GM12878 (cell line): ENCODE measurements around the gene SCN8A. TPM values are rescaled to one million over a fixed set of nuclear protein-coding genes. Genes with fewer than 3 reads are reported as not detected.

Experiments used
- ATAC-seq: fragments of 200-7000 bp; cut with Tn5 transposase; 3 replicates; pipeline ENCODE4 v1.9.1; 2020; ENCODE audit warnings: mild to moderate bottlenecking, moderate library complexity
- BruUV-seq: library from RNA; stranded (reverse); fragments of 400-500 nt; replicated peaks from 2 replicates; lab custom pipeline; 2021; lab: Mats Ljungman, UMichigan
- CTCF ChIA-PET: fragments of 300-600 bp; sonication (Branson Sonifier 250); formaldehyde crosslinking; extraction: SDS; loops from one replicate; lab custom pipeline; 2021; ENCODE audit warnings: inconsistent platforms; lab: Yijun Ruan, JAX
- POLR2A ChIA-PET: fragments of 350-600 bp; formaldehyde crosslinking; extraction: SDS; loops from one replicate; lab custom pipeline; 2021; ENCODE audit warnings: inconsistent platforms; lab: Charles Lee
- RAD21 ChIA-PET: fragments of 300-600 bp; sonication (Branson Sonifier 250); formaldehyde crosslinking; loops from one replicate; lab custom pipeline; 2023; ENCODE audit warnings: antibody characterized with exemption; ENCODE audit not compliant: unreplicated experiment; lab: Charles Lee
- SMC1A ChIA-PET: fragments of 300-600 bp; sonication (Branson Sonifier 250); formaldehyde crosslinking; loops from one replicate; lab custom pipeline; 2023; ENCODE audit not compliant: unreplicated experiment, uncharacterized antibody; lab: Charles Lee
- DNase-seq: peaks from one replicate; pipeline ENCODE4 v3.0.0-alpha.2; 2011; ENCODE audit warnings: low read depth, low spot score
- FAIRE-seq: peaks from 3 replicates; lab custom pipeline; 2011; peaks lifted over from hg19 to GRCh38; lab: Jason Lieb, UNC
- H2AFZ ChIP-seq: 2 replicates; pipeline ENCODE4 v1.6.0; 2011; ENCODE audit warnings: low read depth, low read length, control low read depth; ENCODE audit not compliant: control insufficient read depth
- H3K27ac ChIP-seq: 2 replicates; pipeline ENCODE4 v1.5.1; 2011; ENCODE audit warnings: control low read depth; ENCODE audit not compliant: control insufficient read depth, insufficient read depth
- H3K27me3 ChIP-seq, 2 experiments: replicated peaks in 1 of 2; 2 replicates each; pipeline versions ENCODE4 v1.6.0 to v1.6.1; 2011; ENCODE audit warnings: low read length in 1 of 2; ENCODE audit not compliant: control insufficient read depth in 2 of 2, insufficient read depth in 2 of 2
- H3K36me3 ChIP-seq, 2 experiments: 2 replicates each; pipeline ENCODE4 v1.5.1; 2011; ENCODE audit warnings: low read length in 1 of 2; ENCODE audit not compliant: control insufficient read depth in 2 of 2, insufficient read depth in 2 of 2
- H3K4me1 ChIP-seq: 2 replicates; pipeline ENCODE4 v1.6.1; 2011; ENCODE audit warnings: mild to moderate bottlenecking, low read length, moderate library complexity, mixed read lengths; ENCODE audit not compliant: control insufficient read depth, insufficient read depth
- H3K4me2 ChIP-seq: 2 replicates; pipeline ENCODE4 v1.6.0; 2011; ENCODE audit warnings: control low read depth; ENCODE audit not compliant: control insufficient read depth, insufficient read depth
- H3K4me3 ChIP-seq: fragments of 200-600 bp; sonication (generic); 2 replicates; pipeline ENCODE4 v1.5.1; 2016
- H3K79me2 ChIP-seq: 2 replicates; pipeline ENCODE4 v1.6.0; 2011; ENCODE audit warnings: low read length; ENCODE audit not compliant: control insufficient read depth, insufficient read depth
- H3K9ac ChIP-seq: 2 replicates; pipeline ENCODE4 v1.8.0; 2011; ENCODE audit warnings: low read length, control low read depth, mixed read lengths; ENCODE audit not compliant: control insufficient read depth, insufficient read depth
- H3K9me3 ChIP-seq: replicated peaks from 3 replicates; pipeline ENCODE4 v1.5.1; 2011; ENCODE audit warnings: mild to moderate bottlenecking, low read length; ENCODE audit not compliant: control insufficient read depth, insufficient read depth
- H4K20me1 ChIP-seq: 2 replicates; pipeline ENCODE4 v1.6.0; 2011; ENCODE audit not compliant: control insufficient read depth, insufficient read depth
- ATF3 ChIP-seq: IDR thresholded peaks from 2 replicates; pipeline ENCODE4 v1.6.1; 2011; ENCODE audit warnings: low read depth, mild to moderate bottlenecking, low read length, moderate library complexity, borderline replicate concordance; ENCODE audit errors: extremely low read depth
- BHLHE40 ChIP-seq, 2 experiments: fragments of 450-650 bp in 1 of 2; IDR thresholded peaks; 2 replicates each; pipeline ENCODE4 v1.6.1; 2011 to 2017; ENCODE audit warnings: low read depth in 2 of 2, borderline replicate concordance in 1 of 2, improper control_type of control experiment in 1 of 2, low read length in 1 of 2, mild to moderate bottlenecking in 1 of 2
- CEBPZ ChIP-seq: fragments of 150-350 bp; IDR thresholded peaks from 2 replicates; pipeline ENCODE4 v1.6.1; 2016; ENCODE audit warnings: low read depth, low read length
- IKZF2 ChIP-seq, 2 experiments: fragments of 450-650 bp; IDR thresholded peaks; 2 replicates each; pipeline ENCODE4 v1.6.1; 2017; ENCODE audit warnings: mild to moderate bottlenecking in 2 of 2, moderate library complexity in 2 of 2
- NBN ChIP-seq: fragments of 450-650 bp; IDR thresholded peaks from 2 replicates; pipeline ENCODE4 v1.6.1; 2016
- PAX5 ChIP-seq: IDR thresholded peaks from 2 replicates; pipeline ENCODE4 v1.6.1; 2011; ENCODE audit warnings: low read depth, low read length, borderline replicate concordance
- POLR2AphosphoS5 ChIP-seq: IDR thresholded peaks from 2 replicates; pipeline ENCODE4 v1.6.1; 2011; ENCODE audit warnings: mild to moderate bottlenecking, low read length, inconsistent platforms
- RUNX3 ChIP-seq: IDR thresholded peaks from 2 replicates; pipeline ENCODE4 v1.6.1; 2012; ENCODE audit warnings: low read length, inconsistent platforms
- SMAD1 ChIP-seq: fragments of 450-650 bp; IDR thresholded peaks from 2 replicates; pipeline ENCODE4 v1.6.1; 2018; ENCODE audit warnings: mild to moderate bottlenecking, low read depth; ENCODE audit not compliant: partially characterized antibody
- SP1 ChIP-seq: IDR thresholded peaks from one replicate; pipeline ENCODE4 v1.6.1; 2011; ENCODE audit warnings: low read depth, low read length
- SREBF1 ChIP-seq: IDR thresholded peaks from 2 replicates; pipeline ENCODE4 v1.6.1; 2012; ENCODE audit warnings: mild to moderate bottlenecking, low read length
- TAF1 ChIP-seq: IDR thresholded peaks from 2 replicates; pipeline ENCODE4 v1.6.1; 2011; ENCODE audit warnings: mild to moderate bottlenecking, low read depth, low read length, borderline replicate concordance
- WGBS: methylation state at CpG from one replicate; pipeline ENCODE4 v1.1.6; 2016; ENCODE audit warnings: low lambda C conversion rate; ENCODE audit not compliant: insufficient replicate concordance, insufficient coverage; ENCODE audit errors: missing lambda C conversion rate; 5-methylcytosine and 5-hydroxymethylcytosine counted together
- in situ Hi-C: fragments of 300-500 bp; cut with MboI; formaldehyde crosslinking; loops from 9 replicates; pipeline ENCODE4 v1.14.3; 2018; ENCODE audit warnings: mixed read lengths
- intact Hi-C: fragments of 100-400 bp; cut with micrococcal nuclease; formaldehyde crosslinking; loops from one replicate; pipeline ENCODE4 v1.14.2; 2022; ENCODE audit not compliant: unreplicated experiment
- polyA plus RNA-seq, 11 experiments: library from polyadenylated mRNA; depleted of rRNA in 4 of 11; unstranded in 6 of 11; stranded (reverse) in 5 of 11; fragments of >200 nt; fragmentation: Nextera tagmentation in 4 of 11; fragmentation: Illumina TruSeq in 1 of 11; extraction: Ambion mirVana in 4 of 11; extraction: Trizol in 1 of 11; gene quantifications; 1 replicate in 1 of 11; 2 replicates in 10 of 11; pipeline versions ENCODE4 v1.2.1 to v1.2.3, GENCODE V29; 2011 to 2016; ENCODE audit warnings: inconsistent platforms in 2 of 11, missing spikeins in 2 of 11, low read depth in 1 of 11
- total RNA-seq, 4 experiments: library from RNA; depleted of rRNA in 3 of 4; stranded (reverse); fragments of >200 nt in 3 of 4; fragmentation: Illumina TruSeq in 1 of 4; extraction: Trizol in 1 of 4; gene quantifications; 2 replicates each; pipeline versions ENCODE4 v1.2.1 to v1.2.3, GENCODE V29; 2013 to 2021
- TF ChIP-seq, protein P1 (sequence below): fragments of 450-650 bp; IDR thresholded peaks from 2 replicates; pipeline ENCODE4 v1.6.1; 2017; ENCODE audit warnings: mild to moderate bottlenecking, moderate library complexity
- TF ChIP-seq, protein P2 (sequence below): fragments of 450-650 bp; IDR thresholded peaks from 2 replicates; pipeline ENCODE4 v1.6.1; 2016; ENCODE audit warnings: mild to moderate bottlenecking
- TF ChIP-seq, protein P3 (sequence below): IDR thresholded peaks from 2 replicates; pipeline ENCODE4 v1.6.1; 2011; ENCODE audit warnings: low read depth, low read length, improper control_type of control experiment, borderline replicate concordance

SCN8A gene
- total and polyA plus RNA-seq, 10 of the 15 experiments (the other 5 are each of a cell fraction or from before 2014, with no cell fraction given) = 0.02 to 0.23 (median 0.06) TPM; not detected in 2

GRCh38 chr12:51630986-51631385 lies 40.0 kb downstream of the SCN8A start:
- no TSS peak for BruUV-seq
- ChIA-PET SMC1A (no interaction called here), RAD21 (no interaction called here), POLR2A (no interaction called here), CTCF (no interaction called here)
- intact Hi-C loops = no loop called here
- DNase-seq (no peak), FAIRE-seq (no peak), ATAC-seq (no peak)
- no peaks in the 10 kb centered on the region for H4K20me1 ChIP-seq
- H3K9ac ChIP-seq = no peak overlapping the region
- H3K4me2 ChIP-seq = no peak overlapping the region
- H2AFZ ChIP-seq = no peak overlapping the region
- H3K4me1 ChIP-seq = no peaks in the 10 kb centered on the region
- H3K36me3 ChIP-seq = no peaks in the 10 kb centered on the region
- H3K9me3 ChIP-seq = no peaks in the 10 kb centered on the region
- no peak overlapping the region for H3K4me3 ChIP-seq
- in situ Hi-C loops = no loop called here
- no peaks in the 10 kb centered on the region for H3K79me2 ChIP-seq
- 0% methylated on average over 3 of the region's 3 CpGs for WGBS
- no peak overlapping the region for H3K27ac ChIP-seq
- no peaks in the 10 kb centered on the region for H3K27me3 ChIP-seq
- TF ChIP-seq BHLHE40 (IDR thresholded peaks at IDR 0.05; ENCODE audit: borderline replicate concordance in 1 of 2, low read depth in 2 of 2, low read length in 1 of 2) (no peak), IKZF2 (IDR thresholded peaks at IDR 0.05) (no peak), NBN (no peak), PAX5 (no peak), CEBPZ (no peak), SP1 (no peak), POLR2AphosphoS5 (no peak), ATF3 (no peak), TAF1 (no peak), SMAD1 (no peak), SREBF1 (no peak), RUNX3 (no peak)
- TF ChIP-seq, protein P1, sequence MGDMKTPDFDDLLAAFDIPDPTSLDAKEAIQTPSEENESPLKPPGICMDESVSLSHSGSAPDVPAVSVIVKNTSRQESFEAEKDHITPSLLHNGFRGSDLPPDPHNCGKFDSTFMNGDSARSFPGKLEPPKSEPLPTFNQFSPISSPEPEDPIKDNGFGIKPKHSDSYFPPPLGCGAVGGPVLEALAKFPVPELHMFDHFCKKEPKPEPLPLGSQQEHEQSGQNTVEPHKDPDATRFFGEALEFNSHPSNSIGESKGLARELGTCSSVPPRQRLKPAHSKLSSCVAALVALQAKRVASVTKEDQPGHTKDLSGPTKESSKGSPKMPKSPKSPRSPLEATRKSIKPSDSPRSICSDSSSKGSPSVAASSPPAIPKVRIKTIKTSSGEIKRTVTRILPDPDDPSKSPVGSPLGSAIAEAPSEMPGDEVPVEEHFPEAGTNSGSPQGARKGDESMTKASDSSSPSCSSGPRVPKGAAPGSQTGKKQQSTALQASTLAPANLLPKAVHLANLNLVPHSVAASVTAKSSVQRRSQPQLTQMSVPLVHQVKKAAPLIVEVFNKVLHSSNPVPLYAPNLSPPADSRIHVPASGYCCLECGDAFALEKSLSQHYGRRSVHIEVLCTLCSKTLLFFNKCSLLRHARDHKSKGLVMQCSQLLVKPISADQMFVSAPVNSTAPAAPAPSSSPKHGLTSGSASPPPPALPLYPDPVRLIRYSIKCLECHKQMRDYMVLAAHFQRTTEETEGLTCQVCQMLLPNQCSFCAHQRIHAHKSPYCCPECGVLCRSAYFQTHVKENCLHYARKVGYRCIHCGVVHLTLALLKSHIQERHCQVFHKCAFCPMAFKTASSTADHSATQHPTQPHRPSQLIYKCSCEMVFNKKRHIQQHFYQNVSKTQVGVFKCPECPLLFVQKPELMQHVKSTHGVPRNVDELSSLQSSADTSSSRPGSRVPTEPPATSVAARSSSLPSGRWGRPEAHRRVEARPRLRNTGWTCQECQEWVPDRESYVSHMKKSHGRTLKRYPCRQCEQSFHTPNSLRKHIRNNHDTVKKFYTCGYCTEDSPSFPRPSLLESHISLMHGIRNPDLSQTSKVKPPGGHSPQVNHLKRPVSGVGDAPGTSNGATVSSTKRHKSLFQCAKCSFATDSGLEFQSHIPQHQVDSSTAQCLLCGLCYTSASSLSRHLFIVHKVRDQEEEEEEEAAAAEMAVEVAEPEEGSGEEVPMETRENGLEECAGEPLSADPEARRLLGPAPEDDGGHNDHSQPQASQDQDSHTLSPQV = no peak
- TF ChIP-seq, protein P2, sequence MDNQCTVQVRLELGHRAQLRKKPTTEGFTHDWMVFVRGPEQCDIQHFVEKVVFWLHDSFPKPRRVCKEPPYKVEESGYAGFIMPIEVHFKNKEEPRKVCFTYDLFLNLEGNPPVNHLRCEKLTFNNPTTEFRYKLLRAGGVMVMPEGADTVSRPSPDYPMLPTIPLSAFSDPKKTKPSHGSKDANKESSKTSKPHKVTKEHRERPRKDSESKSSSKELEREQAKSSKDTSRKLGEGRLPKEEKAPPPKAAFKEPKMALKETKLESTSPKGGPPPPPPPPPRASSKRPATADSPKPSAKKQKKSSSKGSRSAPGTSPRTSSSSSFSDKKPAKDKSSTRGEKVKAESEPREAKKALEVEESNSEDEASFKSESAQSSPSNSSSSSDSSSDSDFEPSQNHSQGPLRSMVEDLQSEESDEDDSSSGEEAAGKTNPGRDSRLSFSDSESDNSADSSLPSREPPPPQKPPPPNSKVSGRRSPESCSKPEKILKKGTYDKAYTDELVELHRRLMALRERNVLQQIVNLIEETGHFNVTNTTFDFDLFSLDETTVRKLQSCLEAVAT = no peak
- TF ChIP-seq, protein P3, sequence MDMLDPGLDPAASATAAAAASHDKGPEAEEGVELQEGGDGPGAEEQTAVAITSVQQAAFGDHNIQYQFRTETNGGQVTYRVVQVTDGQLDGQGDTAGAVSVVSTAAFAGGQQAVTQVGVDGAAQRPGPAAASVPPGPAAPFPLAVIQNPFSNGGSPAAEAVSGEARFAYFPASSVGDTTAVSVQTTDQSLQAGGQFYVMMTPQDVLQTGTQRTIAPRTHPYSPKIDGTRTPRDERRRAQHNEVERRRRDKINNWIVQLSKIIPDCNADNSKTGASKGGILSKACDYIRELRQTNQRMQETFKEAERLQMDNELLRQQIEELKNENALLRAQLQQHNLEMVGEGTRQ = no peak
